HG02943 (cell line): ENCODE data around the gene VGLL1.
A peak's percentile ranks its signal among the peaks of the same experiment; 100 is the strongest.

Experiments
- ATAC-seq: cut with Tn5 transposase; IDR thresholded peaks from one replicate; pipeline ENCODE4 v1.9.1; 2021; ENCODE audit warnings: mild to moderate bottlenecking, low read depth, moderate library complexity; ENCODE audit not compliant: unreplicated experiment

Gene VGLL1, protein sequence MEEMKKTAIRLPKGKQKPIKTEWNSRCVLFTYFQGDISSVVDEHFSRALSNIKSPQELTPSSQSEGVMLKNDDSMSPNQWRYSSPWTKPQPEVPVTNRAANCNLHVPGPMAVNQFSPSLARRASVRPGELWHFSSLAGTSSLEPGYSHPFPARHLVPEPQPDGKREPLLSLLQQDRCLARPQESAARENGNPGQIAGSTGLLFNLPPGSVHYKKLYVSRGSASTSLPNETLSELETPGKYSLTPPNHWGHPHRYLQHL

DNA sequence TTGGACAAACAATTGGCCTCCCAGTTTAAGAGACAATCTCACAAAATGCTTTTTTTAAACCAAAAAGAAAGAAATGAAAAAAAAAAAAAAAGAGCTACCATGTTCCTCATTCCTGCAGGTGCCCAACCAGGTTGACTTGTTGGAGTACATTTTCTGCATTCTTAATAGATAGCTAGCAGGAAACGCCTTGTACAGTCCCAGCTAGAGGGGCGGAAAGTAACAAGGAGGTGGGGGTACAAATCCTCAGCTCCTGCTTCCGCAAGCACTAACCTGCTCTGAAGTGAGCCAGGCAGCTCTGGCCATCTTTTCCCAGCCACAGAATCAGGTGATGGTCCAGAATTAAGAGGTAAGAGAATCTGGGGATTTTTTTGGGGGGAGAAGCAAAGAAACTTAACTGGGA is at the start of gene VGLL1:
VGLL1 (plus strand) TSS at position 265 of the 400 bp plus-strand sequence. CDS start 3,806 bp downstream, outside the sequence.
- no peak for ATAC-seq

DNA sequence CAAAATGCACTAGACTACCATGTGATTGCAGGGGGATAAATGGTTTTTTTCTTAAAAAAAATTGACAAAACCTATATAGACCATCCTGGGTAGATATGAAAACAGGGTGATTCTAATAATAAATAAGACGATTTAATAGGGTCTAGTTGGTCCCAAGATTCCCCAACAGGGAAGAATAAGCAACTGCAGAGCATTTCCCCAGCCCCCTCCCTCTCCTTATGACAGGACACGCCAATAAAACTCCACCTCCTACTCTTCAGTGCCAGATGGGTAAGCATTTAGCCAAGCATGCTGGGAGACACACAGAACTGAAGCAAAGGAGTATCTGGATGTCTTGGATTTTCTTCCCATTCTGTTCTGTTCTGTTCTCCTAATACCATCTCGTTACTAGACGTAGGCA is 44.4 kb upstream of the VGLL1 start, which contains the start of gene BRS3:
BRS3 (plus strand) TSS at position 301 of the 400 bp plus-strand sequence. CDS start 168 bp downstream, outside the sequence.
- ATAC-seq = no peak

DNA sequence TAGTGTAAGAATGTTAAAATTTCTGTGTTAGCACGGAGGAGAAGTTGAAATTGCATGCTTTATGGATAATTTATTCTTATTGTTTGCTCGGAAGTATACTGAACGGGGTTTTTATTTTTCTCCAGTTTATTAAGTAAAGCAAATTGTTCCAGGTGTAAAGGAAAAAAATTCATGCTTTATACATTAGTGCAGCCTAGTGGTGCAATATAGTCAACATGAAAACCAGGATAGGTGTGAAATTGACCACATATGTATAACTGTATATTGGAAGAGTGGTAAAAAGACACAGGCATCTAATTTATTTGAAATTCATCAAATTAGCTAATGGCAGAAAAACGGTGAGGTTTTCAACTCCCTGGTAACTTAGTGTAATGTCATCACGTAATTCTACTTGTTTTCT is 43.3 kb upstream of the VGLL1 start:
- no peak for ATAC-seq

DNA sequence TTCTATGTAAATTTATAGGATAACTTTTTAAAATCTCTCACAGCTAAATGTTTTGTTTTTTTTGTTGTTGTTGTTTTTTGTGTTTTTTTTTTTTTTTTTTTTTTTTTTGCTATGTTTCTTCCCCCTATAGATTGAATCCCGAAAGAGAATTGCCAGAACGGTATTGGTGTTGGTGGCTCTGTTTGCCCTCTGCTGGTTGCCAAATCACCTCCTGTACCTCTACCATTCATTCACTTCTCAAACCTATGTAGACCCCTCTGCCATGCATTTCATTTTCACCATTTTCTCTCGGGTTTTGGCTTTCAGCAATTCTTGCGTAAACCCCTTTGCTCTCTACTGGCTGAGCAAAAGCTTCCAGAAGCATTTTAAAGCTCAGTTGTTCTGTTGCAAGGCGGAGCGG is 40.2 kb upstream of the VGLL1 start:
- no peak for ATAC-seq

DNA sequence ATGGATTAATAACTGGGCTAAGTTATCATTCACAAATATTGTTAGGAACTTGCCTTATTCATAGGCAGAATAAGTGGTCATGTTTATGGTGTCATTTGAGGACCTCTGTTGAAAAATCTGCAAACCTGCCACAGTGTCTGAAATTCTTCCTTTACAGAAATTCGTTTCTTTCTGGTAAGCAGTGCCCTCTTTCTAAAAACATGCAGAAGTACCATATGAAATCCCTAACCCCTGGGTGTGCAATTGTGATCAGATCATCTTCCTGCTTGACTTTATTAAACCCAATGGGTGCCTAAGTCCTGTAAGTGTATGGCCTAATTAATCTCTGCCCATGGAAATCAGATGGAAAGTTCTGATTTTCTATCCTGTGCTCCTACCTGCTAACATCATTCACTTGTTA is 39.0 kb upstream of the VGLL1 start:
- no peak for ATAC-seq

DNA sequence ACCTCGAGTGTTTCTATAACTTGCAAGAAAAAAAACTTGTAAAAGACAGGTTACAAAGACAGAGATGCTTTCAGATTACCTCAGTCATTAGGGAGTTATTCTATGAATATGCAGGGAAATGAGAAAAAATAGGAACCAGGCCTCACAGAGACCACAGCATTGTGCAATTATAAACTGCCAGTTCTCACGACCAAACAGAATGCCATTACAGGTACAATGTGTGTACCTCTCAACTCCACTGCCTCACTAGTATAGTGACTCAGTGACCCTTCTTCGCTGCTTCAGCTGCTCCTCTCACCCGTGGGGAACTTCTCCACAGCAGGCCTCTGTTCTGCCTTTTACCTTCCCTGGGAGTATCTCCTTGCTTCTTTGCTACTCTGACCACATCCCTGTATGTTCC is 37.0 kb upstream of the VGLL1 start:
- no peak for ATAC-seq

DNA sequence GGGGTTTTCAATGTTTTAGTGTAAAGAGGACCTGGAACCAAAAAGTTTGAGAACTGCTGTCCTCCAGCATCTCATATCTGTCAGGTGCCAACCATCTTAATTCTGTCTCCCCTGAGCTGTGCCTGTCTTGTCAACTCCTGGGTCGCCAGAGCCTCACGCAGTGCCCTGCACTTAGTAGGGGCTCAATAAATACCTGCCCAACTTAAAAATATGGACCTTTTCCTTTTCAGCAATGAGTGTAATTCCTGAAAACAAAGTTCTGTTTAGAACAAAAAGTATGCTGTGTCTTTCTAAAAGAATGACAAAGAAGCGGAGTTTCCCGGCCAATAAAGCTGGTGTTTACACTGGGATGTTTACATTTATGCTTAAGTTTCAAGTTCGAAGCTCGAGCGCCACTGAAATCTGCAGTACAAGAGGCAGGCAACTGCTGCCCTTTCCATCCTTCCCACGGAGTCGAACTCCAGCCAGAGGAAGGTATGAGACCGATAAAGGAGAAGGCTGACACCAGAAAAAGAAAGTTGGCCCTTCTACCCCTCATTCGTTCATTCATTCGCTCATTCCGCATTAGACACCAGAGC is 35.7 kb upstream of the VGLL1 start:
- ATAC-seq = no peak

DNA sequence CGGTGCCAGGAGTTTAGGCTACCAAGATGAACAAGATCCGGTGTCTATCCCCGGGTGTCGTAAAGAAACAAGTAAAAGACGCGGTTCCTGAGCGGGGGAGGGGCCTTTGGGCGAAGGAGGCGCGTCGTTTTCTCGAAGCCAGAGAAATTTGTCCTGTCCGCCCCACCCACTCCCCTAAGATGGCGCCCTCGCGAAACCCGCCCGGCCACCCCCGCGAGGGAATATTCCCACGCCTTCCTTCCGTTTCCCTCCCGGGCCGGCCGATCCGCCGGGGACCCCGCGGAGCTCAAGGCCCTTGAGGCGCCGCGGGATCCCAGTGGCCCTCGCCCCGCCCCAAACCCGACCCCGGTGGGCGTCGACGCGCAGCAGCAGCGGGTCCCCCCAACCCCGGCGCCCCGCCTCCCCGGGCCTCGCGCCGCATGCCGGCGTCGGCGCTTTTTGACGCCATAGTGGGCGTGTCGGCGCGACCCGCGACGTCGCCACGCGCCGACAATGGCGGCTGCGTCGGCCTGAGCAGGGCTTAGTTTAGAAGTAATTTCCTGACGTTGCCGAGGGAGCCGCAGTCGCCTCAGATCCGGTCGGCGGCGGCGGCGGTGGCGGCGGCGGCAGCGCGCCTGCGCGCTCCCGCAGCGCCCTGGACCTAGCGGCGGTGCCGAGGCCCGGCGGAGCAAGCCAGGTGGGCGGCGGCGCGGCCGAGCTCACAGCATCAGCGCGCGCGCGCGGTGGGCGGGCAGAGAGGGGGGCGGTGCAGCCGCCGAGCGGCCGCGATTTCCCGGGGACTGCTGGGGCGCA is 35.1 kb upstream of the VGLL1 start:
- peak; percentile 72 for ATAC-seq

DNA sequence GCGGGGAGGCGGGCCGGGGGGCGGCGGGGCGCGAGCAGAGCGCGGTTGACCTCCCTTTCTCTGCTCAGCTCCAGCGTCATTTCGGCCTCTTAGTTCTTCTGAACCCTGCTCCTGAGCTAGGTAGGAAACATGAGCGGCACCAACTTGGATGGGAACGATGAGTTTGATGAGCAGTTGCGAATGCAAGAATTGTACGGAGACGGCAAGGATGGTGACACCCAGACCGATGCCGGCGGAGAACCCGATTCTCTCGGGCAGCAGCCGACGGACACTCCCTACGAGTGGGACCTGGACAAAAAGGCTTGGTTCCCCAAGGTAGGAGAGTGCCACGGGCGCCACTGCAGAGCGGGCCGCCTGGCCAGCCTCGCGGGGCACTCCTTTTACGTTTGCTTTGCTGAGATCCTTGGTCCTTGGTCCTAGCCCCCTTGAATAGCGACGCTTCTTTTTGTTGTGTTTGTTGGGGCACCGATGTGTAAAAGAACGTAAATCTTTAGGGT is 34.4 kb upstream of the VGLL1 start, which contains the start of gene HTATSF1:
HTATSF1 (plus strand) TSS at position 37 of the 497 bp plus-strand sequence; CDS start at position 130, 93 bp downstream.
- peak; percentile 11 for ATAC-seq

DNA sequence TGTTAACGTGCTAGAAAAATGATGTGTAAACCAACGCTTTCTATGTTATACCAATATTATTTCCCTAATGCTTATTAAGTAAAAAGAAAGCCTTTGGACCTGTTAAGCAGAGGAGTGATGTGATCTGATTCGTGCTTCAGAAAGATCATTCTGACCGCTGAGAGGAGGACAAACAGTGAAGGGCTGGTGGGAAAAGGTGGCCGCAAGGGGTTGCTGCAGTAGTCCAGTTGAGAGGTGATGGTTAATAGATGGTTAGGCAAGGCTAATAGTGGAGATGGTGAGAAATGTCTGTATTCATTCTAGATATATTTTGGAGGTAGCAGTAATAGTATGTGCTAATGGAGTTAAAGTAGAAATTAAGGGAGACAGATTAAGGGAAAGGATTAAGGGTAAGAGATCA is 12.9 kb upstream of the VGLL1 start:
- ATAC-seq = no peak

DNA sequence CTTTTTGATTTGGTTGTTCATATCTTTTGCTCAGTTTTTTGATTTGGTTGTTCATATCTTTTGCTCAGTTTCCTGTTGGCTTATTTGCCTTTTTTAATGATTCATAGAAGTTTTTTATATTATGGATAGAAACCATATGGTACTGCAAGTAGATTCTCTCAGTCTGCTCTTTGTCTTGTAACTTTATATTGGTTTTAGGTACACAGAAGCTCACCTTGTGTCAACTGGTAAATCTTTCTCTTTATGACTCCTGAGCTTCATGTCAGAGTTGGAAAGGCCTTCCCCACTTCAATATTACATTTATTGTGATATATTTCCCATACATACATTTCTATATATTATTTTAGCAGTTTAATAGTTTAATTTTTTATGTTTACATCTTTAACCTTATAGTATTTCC is 8.2 kb upstream of the VGLL1 start:
- ATAC-seq = no peak

DNA sequence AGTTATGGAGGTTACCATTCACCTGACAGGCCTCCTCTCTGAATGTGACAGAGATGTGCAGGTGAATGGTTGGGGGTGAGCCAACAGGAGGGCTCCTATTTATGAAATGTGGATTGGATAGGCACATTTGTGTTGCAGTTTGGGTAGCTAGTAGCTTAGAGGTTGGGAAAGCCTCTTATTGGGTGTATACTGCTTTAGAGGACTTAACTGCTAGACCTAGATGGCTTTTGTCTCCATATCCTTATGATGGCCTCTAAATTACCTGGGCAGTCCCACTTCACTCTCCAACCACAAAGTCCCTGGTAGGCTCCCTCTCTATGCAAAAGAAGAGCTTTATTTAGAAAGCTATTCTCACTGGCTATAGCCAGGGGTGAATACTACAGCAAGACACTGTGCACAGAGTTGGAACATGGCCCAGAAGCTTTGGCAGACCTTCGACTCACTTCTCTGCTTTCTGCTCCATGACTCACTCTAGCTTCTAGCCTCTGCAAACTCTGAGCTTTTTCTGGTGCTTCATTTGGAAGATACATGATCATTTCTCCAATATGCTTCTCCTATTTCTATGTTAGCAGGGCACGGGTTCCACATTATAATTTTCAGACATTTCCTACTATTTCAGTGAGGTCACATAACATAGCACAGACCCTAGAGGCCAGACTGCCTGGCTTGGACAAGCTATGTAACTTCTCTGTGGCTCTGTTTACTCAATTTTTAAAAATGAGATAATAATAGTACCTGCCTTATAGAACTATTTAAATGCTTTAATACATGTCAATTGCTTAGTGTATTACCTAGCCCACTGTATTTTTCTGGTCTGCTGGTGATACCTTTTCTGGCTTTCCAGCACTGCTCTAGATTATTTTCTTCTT is 6.0 kb upstream of the VGLL1 start:
- ATAC-seq = no peak

DNA sequence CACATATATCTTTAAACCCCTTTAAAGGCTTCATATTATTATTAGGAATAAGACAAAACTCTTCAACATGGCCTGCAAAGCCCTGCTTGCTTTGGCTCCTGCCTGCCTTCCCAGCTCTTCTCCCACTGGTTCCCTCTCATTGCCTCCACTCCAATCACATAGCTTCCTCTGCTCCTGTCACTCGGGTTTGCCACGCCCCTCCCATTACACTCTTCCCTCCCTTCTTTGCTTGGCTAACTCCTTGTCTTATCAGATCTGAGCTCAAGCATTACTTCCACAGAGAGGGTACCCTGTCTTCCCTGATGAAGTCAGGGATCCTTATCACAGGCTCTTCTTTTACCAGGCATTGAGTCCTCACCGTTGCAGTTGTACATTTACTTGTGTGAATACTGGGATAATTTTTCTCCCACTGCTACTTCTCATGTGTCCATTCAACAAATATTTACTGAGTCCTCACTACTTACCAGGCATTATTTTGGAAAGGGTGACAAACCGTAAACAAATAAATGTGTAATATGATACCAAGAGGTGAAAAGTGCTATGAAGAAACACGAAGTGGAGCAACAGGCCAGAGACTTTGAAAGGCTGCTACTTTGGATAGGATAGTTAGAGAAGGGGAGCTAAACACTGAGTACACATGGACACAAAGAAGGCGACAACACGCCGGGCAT is 3.2 kb upstream of the VGLL1 start:
- no peak for ATAC-seq

DNA sequence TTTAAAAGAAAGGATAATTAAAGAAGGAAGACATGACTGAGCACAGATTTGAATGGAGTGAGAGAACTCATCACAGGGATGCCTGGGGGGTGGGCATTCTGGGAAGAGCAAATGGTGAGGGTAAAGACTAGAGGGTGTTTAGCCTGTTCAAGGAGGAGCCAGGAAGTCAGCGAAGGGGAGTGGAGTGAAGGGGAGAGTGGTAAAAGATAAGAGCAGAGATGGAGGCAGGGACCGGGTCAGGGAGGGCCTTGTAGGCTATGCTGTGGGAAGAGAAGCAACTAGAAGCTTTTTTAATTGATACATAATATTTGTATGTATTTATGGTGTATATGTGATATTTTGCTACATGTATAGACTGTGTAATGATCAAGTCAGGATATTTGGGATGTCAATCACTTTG is 2.2 kb upstream of the VGLL1 start:
- ATAC-seq = no peak

DNA sequence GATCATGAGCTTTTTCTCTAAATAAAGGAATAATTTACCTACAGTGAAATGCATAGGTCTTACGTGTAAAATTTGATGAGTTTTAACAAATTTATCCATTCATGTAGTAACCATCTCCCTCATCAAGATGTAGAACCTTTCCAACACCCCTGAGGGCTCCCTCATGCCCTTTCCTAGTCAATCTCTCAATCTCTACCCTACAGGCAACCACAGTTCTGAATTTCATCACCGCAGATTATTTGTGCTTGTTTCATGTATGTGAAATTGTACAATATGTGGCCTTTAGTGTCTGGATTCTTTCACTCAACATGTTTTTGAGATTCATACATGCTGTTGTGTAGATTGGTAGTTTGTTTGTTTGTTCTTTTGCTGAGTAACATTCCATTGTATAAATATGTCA is 2.1 kb downstream of the VGLL1 start:
- no peak for ATAC-seq

DNA sequence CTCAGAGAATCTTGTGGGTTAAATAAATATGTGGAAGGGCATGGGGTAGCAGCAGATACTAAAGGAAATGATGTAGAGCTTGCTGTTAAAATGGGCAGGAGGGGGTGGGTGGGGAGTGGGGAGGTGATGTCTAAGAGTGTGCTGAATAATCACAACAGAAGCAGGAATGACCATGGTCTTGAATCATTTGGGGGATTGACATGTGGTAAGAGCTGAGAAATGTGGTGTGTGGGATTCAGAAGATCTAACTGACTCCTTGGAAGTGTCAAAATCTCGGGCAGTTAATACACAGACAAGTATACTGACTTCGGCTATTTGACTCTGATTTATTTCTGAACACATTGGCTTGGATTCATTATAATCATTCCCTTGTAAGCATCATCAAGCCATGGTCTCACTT is 6.8 kb downstream of the VGLL1 start:
- no peak for ATAC-seq

DNA sequence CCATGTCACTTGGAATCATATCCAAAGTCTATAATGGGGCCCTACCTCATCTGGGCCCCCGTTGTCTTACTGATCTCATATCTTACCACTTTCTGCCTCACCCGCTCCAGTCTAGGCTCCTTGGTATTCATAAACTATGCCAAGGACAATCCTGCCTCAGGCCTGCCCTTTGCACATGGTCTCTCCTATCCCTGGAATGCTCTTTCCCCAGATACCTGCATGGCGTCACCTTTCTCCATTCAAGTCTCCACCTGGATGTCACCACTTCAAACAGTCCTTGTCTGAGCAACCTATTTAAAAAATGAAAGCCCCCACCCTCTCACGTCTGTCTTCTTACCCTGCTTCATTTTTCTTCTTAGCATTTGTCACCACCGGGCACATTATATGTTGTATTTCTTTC is 8.2 kb downstream of the VGLL1 start:
- ATAC-seq = no peak

DNA sequence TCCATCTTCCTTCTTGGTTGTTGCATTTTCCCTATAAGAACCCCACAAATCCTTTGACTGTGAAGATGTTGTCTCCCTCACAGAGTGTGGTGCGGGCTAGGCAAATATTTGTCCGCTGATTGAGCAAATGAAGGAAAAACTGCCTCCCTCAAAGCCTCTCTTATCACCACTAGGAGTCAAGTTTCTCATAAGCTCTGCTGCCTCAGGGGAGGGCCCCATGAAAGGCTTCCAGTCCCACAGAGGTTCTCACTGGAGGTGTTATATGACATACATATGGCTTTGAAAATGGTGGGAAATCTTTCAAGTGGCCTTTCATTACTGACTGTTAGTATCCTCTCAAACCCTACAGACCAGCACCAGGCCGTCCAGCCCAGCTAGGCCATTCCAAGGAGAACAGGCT is 9.3 kb downstream of the VGLL1 start:
- no peak for ATAC-seq

DNA sequence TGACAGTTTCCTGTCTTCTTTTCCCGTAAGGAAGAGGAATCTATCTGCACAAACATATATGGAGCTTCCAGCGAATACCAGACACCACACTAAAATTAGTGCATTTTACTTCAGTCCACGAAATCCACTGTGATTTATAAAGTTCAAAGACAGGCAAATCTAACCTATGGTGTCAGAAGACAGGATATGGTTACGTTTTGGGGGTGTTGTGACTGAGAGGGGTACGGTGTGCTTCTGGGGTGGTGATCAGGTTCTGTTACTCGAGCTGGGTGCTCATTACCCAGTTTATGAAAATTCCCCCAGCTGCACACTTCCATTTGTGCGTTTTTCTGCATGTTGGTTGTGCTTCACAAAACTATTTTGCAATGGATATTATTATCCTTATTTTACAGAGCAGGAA is 10.3 kb downstream of the VGLL1 start:
- ATAC-seq = no peak

DNA sequence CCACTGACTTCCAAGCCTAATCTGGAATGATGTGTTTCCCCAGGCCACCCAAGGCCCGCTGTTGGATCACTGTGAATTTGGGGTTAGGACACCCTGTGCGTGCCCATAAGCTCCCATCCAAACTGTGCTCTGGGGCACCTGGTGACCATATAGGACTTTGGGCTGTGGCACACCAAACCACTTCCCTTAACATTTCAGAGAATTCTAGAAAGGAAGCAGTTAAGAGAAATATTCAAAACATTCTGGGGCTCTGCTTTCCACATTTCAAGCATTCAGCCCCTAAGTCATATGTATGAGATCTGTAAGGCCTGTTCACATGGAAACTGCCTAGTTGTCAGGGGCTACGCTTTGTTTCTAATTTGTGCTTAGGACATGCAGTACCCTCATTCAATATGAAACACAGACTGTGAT is 14.4 kb downstream of the VGLL1 start:
- no peak for ATAC-seq
